Ascending aorta (tissue), 2 donors: ENCODE results near the gene CRYGS. TPM values are rescaled to one million over a fixed set of nuclear protein-coding genes. Genes with fewer than 3 reads are reported as not detected.

Experiments used
- DNase-seq, 2 donors: peaks; one replicate each; pipeline ENCODE4 v3.0.0-alpha.2; 2019; ENCODE audit warnings: low spot score in 2 of 2
- H3K27ac ChIP-seq, 2 donors: fragments of 200-600 bp; sonication (generic); one replicate each; pipeline ENCODE4 v1.5.1; 2016 to 2017; ENCODE audit warnings: mild to moderate bottlenecking in 1 of 2
- H3K27me3 ChIP-seq: fragments of 200-600 bp; sonication (generic); one replicate; pipeline ENCODE4 v1.5.1; 2017
- H3K36me3 ChIP-seq, 2 donors: fragments of 200-600 bp; sonication (generic); one replicate each; pipeline ENCODE4 v1.5.1; 2016
- H3K4me1 ChIP-seq, 2 donors: fragments of 200-600 bp; sonication (generic); one replicate each; pipeline ENCODE4 v1.5.1; 2016 to 2017; ENCODE audit warnings: mild to moderate bottlenecking in 1 of 2
- H3K4me3 ChIP-seq, 2 donors: fragments of 200-600 bp; sonication (generic); one replicate each; pipeline ENCODE4 v1.5.1; 2016 to 2017; ENCODE audit warnings: mild to moderate bottlenecking in 1 of 2
- H3K9me3 ChIP-seq, 2 donors: fragments of 200-600 bp; sonication (generic); one replicate each; pipeline ENCODE4 v1.5.1; 2016
- intact Hi-C: fragments of 100-400 bp; cut with DNase I; formaldehyde crosslinking; loops from one replicate; pipeline ENCODE4 v1.15.1; 2023
- total RNA-seq: library from RNA; depleted of rRNA; stranded (reverse); fragments of >200 nt; gene quantifications from one replicate; pipeline ENCODE4 v1.1.0, GENCODE V29; 2016
- TF ChIP-seq, protein P1 (sequence below), 3 experiments: fragments of 200-600 bp in 2 of 3; fragments of 450-650 bp in 1 of 3; sonication (generic) in 2 of 3; IDR thresholded peaks; one replicate each; pipeline ENCODE4 v1.5.1; 2016 to 2019; ENCODE audit warnings: antibody characterized with exemption in 3 of 3, mild to moderate bottlenecking in 1 of 3, moderate library complexity in 1 of 3

CRYGS gene
- total RNA-seq, 1 donor from 2014 or later, result not detected

DNA sequence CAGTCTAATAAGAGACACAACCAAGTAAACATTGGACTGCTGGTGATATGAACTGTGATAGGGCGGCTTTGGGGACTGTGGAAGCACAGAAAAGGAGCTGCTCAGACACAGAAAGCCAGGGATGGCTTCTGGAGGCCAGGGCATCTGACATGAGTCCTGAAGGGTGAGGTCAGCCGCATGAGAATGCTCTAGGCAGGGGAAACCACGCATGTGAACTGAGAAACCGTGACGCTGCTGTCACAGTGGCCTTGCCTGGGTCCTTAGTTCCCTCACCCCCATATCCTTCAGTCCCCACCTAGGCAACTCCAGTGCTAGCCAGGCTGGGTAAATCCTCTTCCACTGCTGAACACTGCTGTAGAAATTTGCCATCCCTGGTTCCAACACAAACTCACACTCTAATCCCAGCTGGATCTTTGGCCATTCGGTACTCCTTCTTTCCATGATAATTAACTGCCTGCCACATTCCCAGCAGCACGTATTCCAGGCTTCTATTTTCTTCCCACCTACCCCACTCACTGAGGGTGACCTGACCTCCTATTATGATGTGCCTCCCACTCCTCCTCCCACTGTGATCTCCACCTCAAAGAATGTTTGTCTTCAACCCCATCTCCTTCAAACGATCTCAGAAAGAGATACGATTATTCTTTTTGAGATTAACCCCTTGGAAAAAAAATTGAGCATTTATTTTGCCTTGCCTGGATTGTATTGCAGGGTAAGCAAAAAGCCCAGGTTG lies 31.4 kb downstream of the CRYGS start:
- intact Hi-C loops, result no loop called here
- no peaks in the 10 kb centered on the region for H3K9me3 ChIP-seq
- H3K4me1 ChIP-seq, result no peaks in the 10 kb centered on the region
- TF ChIP-seq, protein P1, sequence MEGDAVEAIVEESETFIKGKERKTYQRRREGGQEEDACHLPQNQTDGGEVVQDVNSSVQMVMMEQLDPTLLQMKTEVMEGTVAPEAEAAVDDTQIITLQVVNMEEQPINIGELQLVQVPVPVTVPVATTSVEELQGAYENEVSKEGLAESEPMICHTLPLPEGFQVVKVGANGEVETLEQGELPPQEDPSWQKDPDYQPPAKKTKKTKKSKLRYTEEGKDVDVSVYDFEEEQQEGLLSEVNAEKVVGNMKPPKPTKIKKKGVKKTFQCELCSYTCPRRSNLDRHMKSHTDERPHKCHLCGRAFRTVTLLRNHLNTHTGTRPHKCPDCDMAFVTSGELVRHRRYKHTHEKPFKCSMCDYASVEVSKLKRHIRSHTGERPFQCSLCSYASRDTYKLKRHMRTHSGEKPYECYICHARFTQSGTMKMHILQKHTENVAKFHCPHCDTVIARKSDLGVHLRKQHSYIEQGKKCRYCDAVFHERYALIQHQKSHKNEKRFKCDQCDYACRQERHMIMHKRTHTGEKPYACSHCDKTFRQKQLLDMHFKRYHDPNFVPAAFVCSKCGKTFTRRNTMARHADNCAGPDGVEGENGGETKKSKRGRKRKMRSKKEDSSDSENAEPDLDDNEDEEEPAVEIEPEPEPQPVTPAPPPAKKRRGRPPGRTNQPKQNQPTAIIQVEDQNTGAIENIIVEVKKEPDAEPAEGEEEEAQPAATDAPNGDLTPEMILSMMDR (IDR thresholded peaks at IDR 0.05), result no peak
- DNase-seq, result no peak
- no peaks in the 10 kb centered on the region for H3K27me3 ChIP-seq
- H3K27ac ChIP-seq, result no peak overlapping the region
- no peaks in the 10 kb centered on the region for H3K36me3 ChIP-seq
- no peak overlapping the region for H3K4me3 ChIP-seq

GRCh38 chr3:186511702-186512101 lies 32.5 kb downstream of the CRYGS start:
- Histone ChIP-seq H3K4me3 (no peak overlapping the region), H3K27ac (no peak overlapping the region), H3K27me3 (no peaks in the 10 kb centered on the region), H3K4me1 (no peaks in the 10 kb centered on the region), H3K36me3 (no peaks in the 10 kb centered on the region), H3K9me3 (no peaks in the 10 kb centered on the region)
- no peak for DNase-seq
- intact Hi-C loops, result no loop called here
- TF ChIP-seq, protein P1 (IDR thresholded peaks at IDR 0.05), result no peak

DNA sequence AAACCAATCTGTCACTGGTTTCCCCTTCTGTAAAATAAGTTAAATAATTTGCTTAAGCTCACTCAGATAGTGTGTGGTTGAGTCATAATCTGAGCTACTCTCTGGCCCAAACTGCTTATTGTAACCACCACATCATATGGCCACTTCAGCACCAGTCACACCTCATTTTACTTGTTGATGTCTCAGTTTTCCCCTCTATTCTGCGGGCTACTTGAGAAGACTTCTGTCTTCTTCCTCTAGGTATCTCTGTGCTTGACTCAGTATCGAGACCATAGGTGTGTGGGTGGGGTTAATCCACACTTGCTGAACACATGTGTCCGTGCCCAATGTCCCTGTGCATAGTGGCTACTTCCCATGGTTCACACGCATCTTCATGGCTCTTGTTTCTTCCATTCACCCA lies 32.9 kb downstream of the CRYGS start:
- H3K36me3 ChIP-seq, result no peaks in the 10 kb centered on the region
- H3K27me3 ChIP-seq, result no peaks in the 10 kb centered on the region
- TF ChIP-seq, protein P1 (IDR thresholded peaks at IDR 0.05), result no peak
- H3K9me3 ChIP-seq, result no peaks in the 10 kb centered on the region
- H3K4me3 ChIP-seq, result no peak overlapping the region
- no peak overlapping the region for H3K27ac ChIP-seq
- intact Hi-C loops, result no loop called here
- no peak for DNase-seq
- no peaks in the 10 kb centered on the region for H3K4me1 ChIP-seq

DNA sequence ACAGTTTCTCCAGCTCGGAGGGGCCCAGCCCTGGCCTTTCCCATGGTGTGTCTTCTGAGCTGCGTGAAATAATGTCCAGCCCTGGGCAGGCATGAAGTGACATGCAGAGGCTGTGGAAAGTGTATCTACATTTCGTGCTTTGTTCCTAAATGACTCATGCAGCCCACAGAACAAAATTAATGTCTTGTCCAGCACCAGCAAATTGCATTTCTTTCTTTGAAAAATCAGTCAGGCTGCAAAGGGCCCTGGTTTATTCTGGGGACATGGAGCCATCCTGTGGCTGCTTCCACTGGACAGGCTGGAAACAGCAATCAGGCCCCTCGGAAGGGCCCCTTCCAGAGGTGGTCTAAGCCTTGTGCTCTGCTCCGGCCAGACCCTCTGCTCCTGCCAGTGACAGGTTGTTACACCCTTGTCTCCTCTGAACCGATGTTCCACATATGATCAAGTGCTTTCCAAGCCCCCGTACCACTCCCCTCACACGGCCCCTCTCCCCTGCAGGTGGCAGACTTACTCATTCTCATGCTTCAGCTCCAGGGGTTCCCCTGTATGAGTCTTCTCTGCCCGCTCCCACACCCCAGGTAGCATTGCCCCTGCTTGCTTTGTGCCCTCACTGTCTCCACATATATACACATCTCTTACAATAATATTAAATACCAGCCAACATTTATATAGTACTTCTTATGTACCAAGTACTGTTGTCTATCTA lies 33.7 kb downstream of the CRYGS start:
- H3K4me3 ChIP-seq, result no peak overlapping the region
- H3K27ac ChIP-seq, result no peak overlapping the region
- no peaks in the 10 kb centered on the region for H3K4me1 ChIP-seq
- no peaks in the 10 kb centered on the region for H3K36me3 ChIP-seq
- DNase-seq, result no peak
- intact Hi-C loops, result no loop called here
- H3K9me3 ChIP-seq, result no peaks in the 10 kb centered on the region
- TF ChIP-seq, protein P1 (IDR thresholded peaks at IDR 0.05), result no peak
- no peaks in the 10 kb centered on the region for H3K27me3 ChIP-seq

DNA sequence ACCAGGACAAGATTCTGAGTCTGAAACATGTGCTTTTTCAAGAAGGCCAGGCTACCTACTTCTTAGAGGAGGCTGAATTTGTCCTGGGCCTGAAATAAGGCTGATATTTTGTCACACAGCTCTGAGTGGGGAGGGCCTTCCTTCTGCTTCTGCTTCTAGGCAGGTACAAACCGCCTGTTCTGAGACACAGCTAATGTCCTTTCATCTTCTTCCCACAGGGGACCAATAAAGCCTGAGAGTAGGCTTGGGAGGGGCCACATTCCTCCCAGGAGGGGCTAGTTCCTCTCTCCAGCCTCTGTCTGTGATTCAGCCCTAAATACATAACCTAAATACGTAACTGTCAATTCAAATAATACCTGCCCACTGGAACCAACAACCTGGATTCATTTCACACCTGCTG lies 34.8 kb downstream of the CRYGS start:
- TF ChIP-seq, protein P1 (IDR thresholded peaks at IDR 0.05), result no peak
- DNase-seq, result peak in 1 of 2 donors; percentile 8
- Histone ChIP-seq H3K27ac (no peak overlapping the region), H3K36me3 (no peaks in the 10 kb centered on the region), H3K4me1 (no peaks in the 10 kb centered on the region), H3K4me3 (no peak overlapping the region), H3K27me3 (no peaks in the 10 kb centered on the region), H3K9me3 (no peaks in the 10 kb centered on the region)
- intact Hi-C loops, result no loop called here
